Measurements from ENCODE around the gene ADAMTS16.
A peak's percentile ranks its signal among the peaks of the same experiment; 100 is the strongest.

The ADAMTS16 gene

DNA sequence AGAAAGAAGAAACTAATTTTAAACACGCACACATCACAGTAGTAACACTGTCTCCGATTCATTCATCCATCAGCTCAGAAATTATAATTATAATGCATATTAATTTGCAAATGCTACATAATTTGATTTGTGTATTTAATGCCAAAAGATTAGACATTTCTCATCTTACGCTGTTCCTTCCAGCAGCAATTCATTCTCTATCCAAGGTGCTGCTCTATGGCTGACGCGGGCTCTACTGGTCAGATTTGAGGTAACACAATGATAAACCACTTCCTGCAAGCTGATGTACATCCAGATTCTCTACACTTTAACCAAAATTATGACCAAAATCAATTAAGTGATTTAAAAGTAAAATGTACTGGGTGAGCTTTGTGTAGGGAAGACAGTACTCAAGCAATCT is 204.5 kb downstream of the ADAMTS16 start:
- Histone ChIP-seq H3K4me3 (ENCODE audit: low read length in 2 of 2) (no peak overlapping the region), H3K23ac (ENCODE audit: low read depth, low read length, poor library complexity) (no peak overlapping the region), H3K9me3 (replicated peaks in 1 of 2; ENCODE audit: control insufficient read depth in 2 of 2, insufficient read depth in 1 of 2, low read depth in 1 of 2, low read length in 2 of 2) (no peaks in the 10 kb centered on the region), H3K36me3 (replicated peaks in 1 of 2; ENCODE audit: control insufficient read depth in 2 of 2, insufficient read depth in 2 of 2, low read length in 2 of 2) (no peaks in the 10 kb centered on the region), H2BK5ac (ENCODE audit: low read length) (no peak overlapping the region), H4K91ac (ENCODE audit: low read depth, low read length, poor library complexity) (no peak overlapping the region), H3K18ac (ENCODE audit: low read length) (no peak overlapping the region), H2BK12ac (ENCODE audit: low read length) (no peak overlapping the region), H3K27ac (replicated peaks; ENCODE audit: low read length) (no peak overlapping the region), H4K8ac (ENCODE audit: low read depth, low read length) (no peak overlapping the region), H3K4ac (ENCODE audit: low read length) (no peak overlapping the region), H2AK5ac (ENCODE audit: low read depth, low read length) (no peak overlapping the region), H3K4me1 (ENCODE audit: control insufficient read depth in 2 of 2, insufficient read depth in 1 of 2, low read depth in 1 of 2, low read length in 2 of 2) (peaks cover 4 to 7% of the 10 kb centered on the region in 2 donors), H2BK15ac (ENCODE audit: low read length) (no peak overlapping the region), H2AFZ (ENCODE audit: low read length) (no peak overlapping the region), H3K4me2 (ENCODE audit: insufficient read depth, low read length, poor library complexity, severe bottlenecking) (no peak overlapping the region), H3K27me3 (ENCODE audit: control insufficient read depth in 3 of 3, insufficient read depth in 3 of 3, low read depth in 1 of 3, low read length in 3 of 3) (no peaks in the 10 kb centered on the region), H3K79me1 (ENCODE audit: low read depth, low read length) (no peaks in the 10 kb centered on the region), H3K9ac (ENCODE audit: low read depth, low read length, poor library complexity) (no peak overlapping the region), H3K14ac (ENCODE audit: low read length) (no peak overlapping the region), H2BK120ac (ENCODE audit: low read depth, low read length) (no peak overlapping the region)
- WGBS, 2 donors (ENCODE audit: extremely low coverage in 2 of 2, insufficient read length in 2 of 2, insufficient replicate concordance in 1 of 2) = no CpG with 5 or more reads among the region's 5 CpGs
- no peak for DNase-seq (ENCODE audit: low spot score)

DNA sequence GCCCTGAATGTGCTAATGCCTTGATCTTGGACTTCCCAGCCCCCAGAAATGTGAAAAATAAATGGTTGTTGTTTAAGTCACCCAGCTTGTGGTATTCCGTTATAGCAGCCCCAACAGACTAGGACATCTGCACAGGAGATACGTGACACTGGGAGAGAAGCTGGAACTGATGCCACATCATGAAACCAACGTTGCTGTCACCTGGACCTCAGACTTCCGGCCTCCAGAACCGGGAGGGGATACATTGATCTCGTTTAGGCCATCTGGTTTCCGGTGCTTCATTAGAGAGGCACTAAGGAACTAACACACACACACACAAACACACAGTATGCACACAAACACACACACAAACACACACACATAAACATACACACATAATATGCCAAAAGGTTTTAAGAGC is 207.3 kb downstream of the ADAMTS16 start:
- H2BK15ac ChIP-seq (ENCODE audit: low read length) = no peak overlapping the region
- peaks cover 4 to 9% of the 10 kb centered on the region in 2 donors for H3K4me1 ChIP-seq (ENCODE audit: control insufficient read depth in 2 of 2, insufficient read depth in 1 of 2, low read depth in 1 of 2, low read length in 2 of 2)
- H3K27me3 ChIP-seq (ENCODE audit: control insufficient read depth in 3 of 3, insufficient read depth in 3 of 3, low read depth in 1 of 3, low read length in 3 of 3) = no peaks in the 10 kb centered on the region
- no peak overlapping the region for H3K4ac ChIP-seq (ENCODE audit: low read length)
- H3K79me1 ChIP-seq (ENCODE audit: low read depth, low read length) = no peaks in the 10 kb centered on the region
- H2AFZ ChIP-seq (ENCODE audit: low read length) = no peak overlapping the region
- no peak overlapping the region for H3K18ac ChIP-seq (ENCODE audit: low read length)
- no peak overlapping the region for H2BK120ac ChIP-seq (ENCODE audit: low read depth, low read length)
- no peak overlapping the region for H3K23ac ChIP-seq (ENCODE audit: low read depth, low read length, poor library complexity)
- H3K9ac ChIP-seq (ENCODE audit: low read depth, low read length, poor library complexity) = no peak overlapping the region
- no peak overlapping the region for H2BK5ac ChIP-seq (ENCODE audit: low read length)
- no peak for DNase-seq (ENCODE audit: low spot score)
- no peak overlapping the region for H4K8ac ChIP-seq (ENCODE audit: low read depth, low read length)
- H2BK12ac ChIP-seq (ENCODE audit: low read length) = no peak overlapping the region
- no peak overlapping the region for H3K4me2 ChIP-seq (ENCODE audit: insufficient read depth, low read length, poor library complexity, severe bottlenecking)
- no peak overlapping the region for H2AK5ac ChIP-seq (ENCODE audit: low read depth, low read length)
- WGBS, 2 donors (ENCODE audit: extremely low coverage in 2 of 2, insufficient read length in 2 of 2, insufficient replicate concordance in 1 of 2) = no CpG with 5 or more reads among the region's 7 CpGs
- H4K91ac ChIP-seq (ENCODE audit: low read depth, low read length, poor library complexity) = no peak overlapping the region
- H3K36me3 ChIP-seq (replicated peaks in 1 of 2; ENCODE audit: control insufficient read depth in 2 of 2, insufficient read depth in 2 of 2, low read length in 2 of 2) = peaks cover 0 to 3% of the 10 kb centered on the region in 2 donors
- no peak overlapping the region for H3K27ac ChIP-seq (replicated peaks; ENCODE audit: low read length)
- H3K14ac ChIP-seq (ENCODE audit: low read length) = no peak overlapping the region
- no peak overlapping the region for H3K4me3 ChIP-seq (ENCODE audit: low read length in 2 of 2)
- peaks cover 0 to 3% of the 10 kb centered on the region in 2 donors for H3K9me3 ChIP-seq (replicated peaks in 1 of 2; ENCODE audit: control insufficient read depth in 2 of 2, insufficient read depth in 1 of 2, low read depth in 1 of 2, low read length in 2 of 2)

GRCh38 chr5:5348135-5348534 is 208.0 kb downstream of the ADAMTS16 start:
- Histone ChIP-seq H2AFZ (ENCODE audit: low read length) (no peak overlapping the region), H3K9me3 (replicated peaks in 1 of 2; ENCODE audit: control insufficient read depth in 2 of 2, insufficient read depth in 1 of 2, low read depth in 1 of 2, low read length in 2 of 2) (peaks cover 0 to 6% of the 10 kb centered on the region in 2 donors), H3K36me3 (replicated peaks in 1 of 2; ENCODE audit: control insufficient read depth in 2 of 2, insufficient read depth in 2 of 2, low read length in 2 of 2) (peaks cover 0 to 5% of the 10 kb centered on the region in 2 donors), H3K18ac (ENCODE audit: low read length) (peak overlapping the region; percentile 46), H3K4me3 (ENCODE audit: low read length in 2 of 2) (no peak overlapping the region), H2BK12ac (ENCODE audit: low read length) (peak overlapping the region; percentile 18), H3K79me1 (ENCODE audit: low read depth, low read length) (no peaks in the 10 kb centered on the region), H2BK5ac (ENCODE audit: low read length) (no peak overlapping the region), H3K4ac (ENCODE audit: low read length) (no peak overlapping the region), H2BK15ac (ENCODE audit: low read length) (peak overlapping the region; percentile 9), H3K27me3 (ENCODE audit: control insufficient read depth in 3 of 3, insufficient read depth in 3 of 3, low read depth in 1 of 3, low read length in 3 of 3) (no peaks in the 10 kb centered on the region), H3K14ac (ENCODE audit: low read length) (peak overlapping the region; percentile 4), H4K8ac (ENCODE audit: low read depth, low read length) (no peak overlapping the region), H2BK120ac (ENCODE audit: low read depth, low read length) (no peak overlapping the region), H2AK5ac (ENCODE audit: low read depth, low read length) (no peak overlapping the region), H4K91ac (ENCODE audit: low read depth, low read length, poor library complexity) (no peak overlapping the region), H3K4me1 (ENCODE audit: control insufficient read depth in 2 of 2, insufficient read depth in 1 of 2, low read depth in 1 of 2, low read length in 2 of 2) (peaks cover 4 to 11% of the 10 kb centered on the region in 2 donors), H3K4me2 (ENCODE audit: insufficient read depth, low read length, poor library complexity, severe bottlenecking) (no peak overlapping the region), H3K23ac (ENCODE audit: low read depth, low read length, poor library complexity) (peak overlapping the region; percentile 34), H3K9ac (ENCODE audit: low read depth, low read length, poor library complexity) (no peak overlapping the region), H3K27ac (replicated peaks; ENCODE audit: low read length) (no peak overlapping the region)
- no CpG with 5 or more reads among the region's 10 CpGs for WGBS, 2 donors (ENCODE audit: extremely low coverage in 2 of 2, insufficient read length in 2 of 2, insufficient replicate concordance in 1 of 2)
- DNase-seq (ENCODE audit: low spot score) = no peak

GRCh38 chr5:5348576-5348975 is 208.4 kb downstream of the ADAMTS16 start:
- no peak overlapping the region for H3K4me2 ChIP-seq (ENCODE audit: insufficient read depth, low read length, poor library complexity, severe bottlenecking)
- H3K27me3 ChIP-seq (ENCODE audit: control insufficient read depth in 3 of 3, insufficient read depth in 3 of 3, low read depth in 1 of 3, low read length in 3 of 3) = no peaks in the 10 kb centered on the region
- DNase-seq (ENCODE audit: low spot score) = no peak
- H2AFZ ChIP-seq (ENCODE audit: low read length) = no peak overlapping the region
- no peak overlapping the region for H3K18ac ChIP-seq (ENCODE audit: low read length)
- no peak overlapping the region for H2BK120ac ChIP-seq (ENCODE audit: low read depth, low read length)
- H3K4ac ChIP-seq (ENCODE audit: low read length) = no peak overlapping the region
- peaks cover 0 to 5% of the 10 kb centered on the region in 2 donors for H3K36me3 ChIP-seq (replicated peaks in 1 of 2; ENCODE audit: control insufficient read depth in 2 of 2, insufficient read depth in 2 of 2, low read length in 2 of 2)
- H2BK5ac ChIP-seq (ENCODE audit: low read length) = no peak overlapping the region
- no peak overlapping the region for H3K9ac ChIP-seq (ENCODE audit: low read depth, low read length, poor library complexity)
- H4K91ac ChIP-seq (ENCODE audit: low read depth, low read length, poor library complexity) = no peak overlapping the region
- H4K8ac ChIP-seq (ENCODE audit: low read depth, low read length) = no peak overlapping the region
- H2AK5ac ChIP-seq (ENCODE audit: low read depth, low read length) = no peak overlapping the region
- no peak overlapping the region for H3K27ac ChIP-seq (replicated peaks; ENCODE audit: low read length)
- no peak overlapping the region for H2BK12ac ChIP-seq (ENCODE audit: low read length)
- H3K9me3 ChIP-seq (replicated peaks in 1 of 2; ENCODE audit: control insufficient read depth in 2 of 2, insufficient read depth in 1 of 2, low read depth in 1 of 2, low read length in 2 of 2) = peaks cover 0 to 6% of the 10 kb centered on the region in 2 donors
- no peak overlapping the region for H3K23ac ChIP-seq (ENCODE audit: low read depth, low read length, poor library complexity)
- H3K4me3 ChIP-seq (ENCODE audit: low read length in 2 of 2) = no peak overlapping the region
- peak overlapping the region; percentile 9 for H2BK15ac ChIP-seq (ENCODE audit: low read length)
- peaks cover 4 to 11% of the 10 kb centered on the region in 2 donors for H3K4me1 ChIP-seq (ENCODE audit: control insufficient read depth in 2 of 2, insufficient read depth in 1 of 2, low read depth in 1 of 2, low read length in 2 of 2)
- no peaks in the 10 kb centered on the region for H3K79me1 ChIP-seq (ENCODE audit: low read depth, low read length)
- no peak overlapping the region for H3K14ac ChIP-seq (ENCODE audit: low read length)
